Right lobe of liver (tissue), 6 donors: ENCODE measurements around the gene FUT6. TPM values are rescaled to one million over a fixed set of nuclear protein-coding genes. Genes with fewer than 3 reads are reported as not detected.
"Not testable (repeated sequence)": the region's sequence is repeated elsewhere in the genome, so short reads cannot be mapped to it uniquely, and the experiment has no call there.

Experiments
- ATAC-seq, 4 donors: fragments of 200-7000 bp; cut with Tn5 transposase; one replicate each; pipeline ENCODE4 v1.9.1; 2020; ENCODE audit warnings: mild to moderate bottlenecking in 4 of 4, moderate library complexity in 4 of 4
- DNase-seq, 3 donors: peaks; one replicate each; pipeline ENCODE4 v3.0.0-alpha.2; 2020
- H3K27ac ChIP-seq, 3 donors: fragments of 200-600 bp; one replicate each; pipeline ENCODE4 v1.8.0; 2022
- H3K27me3 ChIP-seq, 2 donors: fragments of 200-600 bp; one replicate each; pipeline ENCODE4 v1.8.0; 2022
- H3K36me3 ChIP-seq, 4 donors: fragments of 200-600 bp; sonication (generic) in 1 of 4; one replicate each; pipeline versions ENCODE4 v1.5.1 to v1.8.0; 2017 to 2022; ENCODE audit warnings: control low read depth in 1 of 4
- H3K4me1 ChIP-seq, 4 donors: fragments of 200-600 bp; sonication (generic) in 1 of 4; one replicate each; pipeline versions ENCODE4 v1.5.1 to v1.8.0; 2017 to 2022; ENCODE audit warnings: control low read depth in 1 of 4
- H3K4me3 ChIP-seq, 3 donors: fragments of 200-600 bp; one replicate each; pipeline ENCODE4 v1.8.0; 2022
- H3K9me3 ChIP-seq, 4 donors: fragments of 200-600 bp; sonication (generic) in 1 of 4; one replicate each; pipeline versions ENCODE4 v1.5.1 to v1.8.0; 2017 to 2022; ENCODE audit warnings: control low read depth in 1 of 4
- POLR2A ChIP-seq: fragments of 450-650 bp; IDR thresholded peaks from one replicate; pipeline ENCODE4 v1.6.1; 2017; ENCODE audit warnings: antibody characterized with exemption, mild to moderate bottlenecking
- WGBS: methylation state at CpG from one replicate; pipeline ENCODE4 v1.1.6; 2018; ENCODE audit warnings: low coverage, low lambda C conversion rate; ENCODE audit not compliant: insufficient coverage; ENCODE audit errors: missing lambda C conversion rate; 5-methylcytosine and 5-hydroxymethylcytosine counted together
- intact Hi-C, 2 donors: fragments of 100-400 bp; cut with DNase I; formaldehyde crosslinking; loops; one replicate each; pipeline versions ENCODE4 v1.11.2 to v1.14.1; 2022
- long read RNA-seq: library from polyadenylated mRNA; unstranded; transcript quantifications from one replicate; pipeline ENCODE4 v2.0.0, GENCODE V29; 2019
- total RNA-seq, 6 experiments: library from RNA; depleted of rRNA in 2 of 6; stranded (reverse); fragments of >200 nt in 2 of 6; fragmentation: NEBNext Ultra II Directional in 3 of 6; extraction: Animal tissue kit (Norgen Biotek cat#: 25700) in 3 of 6; gene quantifications; one replicate each; pipeline versions ENCODE4 v1.1.0 to v1.2.4, GENCODE V29; 2016 to 2023
- TF ChIP-seq, protein P1 (sequence below), 4 donors: fragments of 200-600 bp in 3 of 4; fragments of 450-650 bp in 1 of 4; IDR thresholded peaks; one replicate each; pipeline versions ENCODE4 v1.5.1 to v1.8.0; 2016 to 2022; ENCODE audit warnings: antibody characterized with exemption in 4 of 4, mild to moderate bottlenecking in 2 of 4
- donor health status: DM: no; HTN: yes; CAD: no.
- donor health status: DM: no; HTN: no; CAD: no.
- donor health status: DM: no; HTN: no; CAD: no.
- donor health status: DM: no; HTN: yes; CAD: no.
- donor health status: DM: no; HTN: yes; CAD: no.

Gene FUT6, protein sequence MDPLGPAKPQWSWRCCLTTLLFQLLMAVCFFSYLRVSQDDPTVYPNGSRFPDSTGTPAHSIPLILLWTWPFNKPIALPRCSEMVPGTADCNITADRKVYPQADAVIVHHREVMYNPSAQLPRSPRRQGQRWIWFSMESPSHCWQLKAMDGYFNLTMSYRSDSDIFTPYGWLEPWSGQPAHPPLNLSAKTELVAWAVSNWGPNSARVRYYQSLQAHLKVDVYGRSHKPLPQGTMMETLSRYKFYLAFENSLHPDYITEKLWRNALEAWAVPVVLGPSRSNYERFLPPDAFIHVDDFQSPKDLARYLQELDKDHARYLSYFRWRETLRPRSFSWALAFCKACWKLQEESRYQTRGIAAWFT
- 10 to 100 TPM in 2 of 6 experiments, 1 to 10 TPM in 4; 2.3 to 28.1 (median 9.7) TPM for total RNA-seq
- long read RNA-seq = 0 reads

DNA sequence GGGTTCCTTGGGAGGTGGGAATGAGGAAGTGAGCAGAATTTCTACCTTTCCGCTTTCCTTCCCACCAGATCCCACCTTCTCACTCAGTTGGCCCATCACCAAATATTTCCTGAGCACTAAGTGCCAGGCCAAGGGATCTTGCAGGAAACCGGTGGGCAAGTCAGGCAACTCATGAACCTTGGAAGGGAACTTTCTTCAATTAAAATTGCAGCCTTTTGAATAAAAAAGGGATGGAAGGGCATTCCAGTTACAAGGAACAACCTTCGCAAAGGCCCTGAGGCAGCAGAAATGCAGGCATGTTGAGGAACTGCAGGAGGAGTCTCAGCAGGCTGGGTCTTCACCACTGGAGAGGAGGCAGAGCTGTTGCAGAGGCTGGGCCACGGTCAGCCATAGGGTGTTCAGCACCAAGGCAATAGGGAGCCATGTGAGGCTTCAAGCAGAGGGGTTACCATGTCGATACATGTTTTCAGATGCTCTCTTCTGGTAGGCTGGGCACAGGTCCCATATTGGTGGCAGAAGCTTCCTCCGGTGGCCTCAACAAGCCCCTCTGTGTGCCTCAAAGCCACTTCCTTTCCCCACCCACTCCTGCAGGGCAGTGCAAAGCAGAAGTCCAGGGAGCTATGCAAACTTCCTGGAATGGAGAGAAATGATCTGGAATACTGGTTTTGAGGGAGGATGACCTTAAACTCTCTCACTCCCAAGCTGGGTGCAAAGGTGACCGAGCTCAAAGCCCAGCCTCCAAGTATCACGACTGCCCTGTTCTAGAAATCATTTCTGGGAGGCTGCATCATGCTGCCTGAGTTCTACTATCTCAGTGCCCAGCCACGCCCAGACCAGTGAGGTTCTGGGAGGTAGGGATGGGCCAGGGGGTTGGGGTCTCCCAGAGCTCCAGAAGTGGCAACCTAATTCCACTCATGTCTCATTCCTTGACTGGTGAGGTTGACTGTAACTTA lies at the start of gene FUT6:
Gene FUT6 (minus strand): TSS at position 638 of the 953 bp plus-strand sequence. CDS start 7,135 bp downstream, outside the sequence.
- DNase-seq (no peak), ATAC-seq (peak; percentile 67 to 76 (median 74))
- TF ChIP-seq, protein P1, sequence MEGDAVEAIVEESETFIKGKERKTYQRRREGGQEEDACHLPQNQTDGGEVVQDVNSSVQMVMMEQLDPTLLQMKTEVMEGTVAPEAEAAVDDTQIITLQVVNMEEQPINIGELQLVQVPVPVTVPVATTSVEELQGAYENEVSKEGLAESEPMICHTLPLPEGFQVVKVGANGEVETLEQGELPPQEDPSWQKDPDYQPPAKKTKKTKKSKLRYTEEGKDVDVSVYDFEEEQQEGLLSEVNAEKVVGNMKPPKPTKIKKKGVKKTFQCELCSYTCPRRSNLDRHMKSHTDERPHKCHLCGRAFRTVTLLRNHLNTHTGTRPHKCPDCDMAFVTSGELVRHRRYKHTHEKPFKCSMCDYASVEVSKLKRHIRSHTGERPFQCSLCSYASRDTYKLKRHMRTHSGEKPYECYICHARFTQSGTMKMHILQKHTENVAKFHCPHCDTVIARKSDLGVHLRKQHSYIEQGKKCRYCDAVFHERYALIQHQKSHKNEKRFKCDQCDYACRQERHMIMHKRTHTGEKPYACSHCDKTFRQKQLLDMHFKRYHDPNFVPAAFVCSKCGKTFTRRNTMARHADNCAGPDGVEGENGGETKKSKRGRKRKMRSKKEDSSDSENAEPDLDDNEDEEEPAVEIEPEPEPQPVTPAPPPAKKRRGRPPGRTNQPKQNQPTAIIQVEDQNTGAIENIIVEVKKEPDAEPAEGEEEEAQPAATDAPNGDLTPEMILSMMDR (IDR thresholded peaks at IDR 0.05) = no peak
- no peak for TF ChIP-seq POLR2A
- WGBS = 39% methylated on average over 5 of the region's 9 CpGs
- H3K27ac ChIP-seq = peak within 1 kb of the TSS; percentile 28 to 63 (median 47)
- peak within 1 kb of the TSS; percentile 40 to 56 (median 48) for H3K4me3 ChIP-seq
- H3K36me3 ChIP-seq = no peaks in the 10 kb centered on the region
- intact Hi-C loops = no loop called here
- H3K4me1 ChIP-seq = peaks cover 0 to 26% (median 11%) of the 10 kb centered on the region in 4 donors
- no peaks in the 10 kb centered on the region for H3K9me3 ChIP-seq
- no peaks in the 10 kb centered on the region for H3K27me3 ChIP-seq

DNA sequence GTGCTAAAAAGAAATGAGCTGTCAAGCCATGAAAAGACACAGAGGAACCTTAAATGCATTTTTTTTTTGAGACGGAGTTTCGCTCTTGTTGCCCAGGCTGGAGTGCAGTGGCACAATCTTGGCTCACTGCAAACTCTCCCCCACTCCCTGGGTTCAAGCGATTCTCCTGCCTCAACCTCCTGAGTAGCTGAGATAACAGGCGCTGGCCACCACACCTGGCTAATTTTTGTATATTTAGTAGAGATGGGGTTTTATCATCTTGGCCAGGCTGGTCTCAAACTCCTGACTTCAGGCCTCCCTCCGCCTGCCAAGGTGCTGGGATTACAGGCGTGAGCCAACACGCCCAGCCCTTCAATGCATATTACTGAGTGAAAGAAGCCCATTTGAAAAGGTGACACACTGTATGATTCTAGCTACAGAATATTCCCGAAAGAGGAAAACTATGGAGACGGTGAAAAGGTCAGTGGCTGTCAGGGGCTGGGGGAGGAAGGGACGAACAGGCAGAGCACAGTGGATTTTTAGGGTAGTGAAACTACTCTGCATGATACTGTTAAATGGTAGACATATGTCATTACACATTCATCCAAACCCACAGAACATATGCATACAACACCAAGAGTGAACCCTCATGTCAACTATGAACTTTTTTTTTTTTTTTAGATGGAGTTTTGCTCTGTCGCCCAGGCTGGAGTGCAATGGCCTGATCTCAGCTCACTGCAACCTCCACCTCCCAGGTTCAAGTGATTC lies 44.7 kb upstream of the FUT6 start:
- H3K36me3 ChIP-seq, H3K27ac ChIP-seq, DNase-seq, H3K9me3 ChIP-seq, intact Hi-C loops, ATAC-seq, H3K27me3 ChIP-seq, H3K4me3 ChIP-seq: not testable (repeated sequence)
- 81% methylated on average over 11 of the region's 11 CpGs for WGBS
- peaks cover 0 to 27% (median 11%) of the 10 kb centered on the region in 4 donors for H3K4me1 ChIP-seq

DNA sequence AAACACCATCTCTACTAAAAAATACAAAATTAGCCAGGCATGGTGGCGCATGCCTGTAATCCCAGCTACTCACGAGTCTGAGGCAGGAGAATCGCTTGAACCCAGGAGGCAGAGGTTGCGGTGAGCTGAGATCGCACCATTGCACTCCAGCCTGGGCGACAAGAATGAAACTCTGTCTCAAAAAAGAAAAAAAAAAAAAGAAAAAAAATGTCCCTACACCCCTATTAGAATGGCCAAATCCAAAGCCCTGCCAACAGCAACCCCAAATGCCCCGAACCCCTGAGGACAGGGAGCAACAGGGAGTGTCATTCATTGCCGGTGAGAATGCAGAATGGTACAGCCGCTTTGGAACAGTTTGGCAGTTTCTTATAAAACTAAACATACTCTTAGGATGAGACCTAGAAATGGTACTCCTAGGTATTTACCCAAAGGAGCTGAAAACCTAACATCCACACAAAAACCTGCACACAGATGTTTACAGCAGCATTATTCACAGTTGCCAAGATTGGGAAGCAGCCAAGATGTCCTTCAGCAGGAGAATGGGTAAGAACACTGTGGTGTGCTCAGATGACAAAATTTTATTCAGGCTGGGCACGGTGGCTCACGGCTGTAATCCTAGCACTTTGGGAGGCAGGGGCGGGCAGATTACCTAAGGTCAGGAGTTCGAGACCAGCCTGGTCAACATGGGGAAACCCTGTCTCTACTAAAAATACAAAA lies 43.8 kb upstream of the FUT6 start:
- 33% methylated on average over 7 of the region's 13 CpGs for WGBS
- DNase-seq, H3K9me3 ChIP-seq, H3K27me3 ChIP-seq, H3K36me3 ChIP-seq, H3K27ac ChIP-seq, H3K4me3 ChIP-seq, intact Hi-C loops: not testable (repeated sequence)
- H3K4me1 ChIP-seq = peaks cover 0 to 30% (median 11%) of the 10 kb centered on the region in 4 donors
- peak; percentile 28 to 58 (median 45) for ATAC-seq

- H3K4me3 ChIP-seq = no peak overlapping the region
- no peak overlapping the region for H3K27ac ChIP-seq
- intact Hi-C loops = no loop called here
- no peak for ATAC-seq
- H3K36me3 ChIP-seq = no peaks in the 10 kb centered on the region
- no peak for DNase-seq
- peaks cover 0 to 30% (median 11%) of the 10 kb centered on the region in 4 donors for H3K4me1 ChIP-seq
- TF ChIP-seq POLR2A = no peak
- TF ChIP-seq, protein P1 (IDR thresholded peaks at IDR 0.05) = no peak
- H3K27me3 ChIP-seq = no peaks in the 10 kb centered on the region
- 59% methylated on average over 7 of the region's 9 CpGs for WGBS
- H3K9me3 ChIP-seq = no peaks in the 10 kb centered on the region
Observed at GRCh38 chr19:5882421-5882968, 43.0 kb upstream of the FUT6 start.
